SH-SY5Y (cell line): ENCODE measurements around the gene MTHFS.

ENCODE experiments used
- GATA2 ChIP-seq: IDR thresholded peaks from 2 replicates; pipeline ENCODE4 v1.6.1; 2011; ENCODE audit warnings: mild to moderate bottlenecking, low read depth, low read length
- GATA3 ChIP-seq: IDR thresholded peaks from 2 replicates; pipeline ENCODE4 v1.6.1; 2011; ENCODE audit warnings: low read depth, mild to moderate bottlenecking, low read length, moderate library complexity

DNA sequence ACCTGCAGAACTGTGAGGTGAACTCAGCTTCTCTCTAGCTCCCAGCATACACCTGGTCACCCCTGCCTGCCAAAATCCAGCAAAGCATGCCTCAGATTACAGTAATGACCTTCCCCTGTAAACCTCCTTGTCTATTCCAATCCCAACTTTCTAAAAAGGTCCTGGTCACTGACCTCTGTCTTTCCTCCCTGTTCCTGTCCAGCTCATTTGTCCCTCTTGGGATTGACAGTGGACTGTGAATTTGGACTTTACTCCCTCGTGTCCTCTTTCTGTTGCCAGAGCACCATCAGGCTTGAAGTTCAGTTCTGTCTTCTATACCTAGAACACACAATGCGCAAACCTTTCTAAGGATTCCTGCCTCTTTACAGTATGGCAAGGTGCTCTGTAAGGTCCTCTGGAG is 50.3 kb downstream of the MTHFS start:
- TF ChIP-seq GATA2 (no peak), GATA3 (no peak)
